NCI-H2107 treated with DMSO at 0.1 percent for 48 hours (cell line): Measurements from ENCODE around the gene TAF11L14.

Experiments
- DNase-seq: peaks from one replicate; lab custom pipeline; 2025; ENCODE audit not compliant: unreplicated experiment; lab: John Stamatoyannopoulos, UW

TAF11L14 gene

DNA sequence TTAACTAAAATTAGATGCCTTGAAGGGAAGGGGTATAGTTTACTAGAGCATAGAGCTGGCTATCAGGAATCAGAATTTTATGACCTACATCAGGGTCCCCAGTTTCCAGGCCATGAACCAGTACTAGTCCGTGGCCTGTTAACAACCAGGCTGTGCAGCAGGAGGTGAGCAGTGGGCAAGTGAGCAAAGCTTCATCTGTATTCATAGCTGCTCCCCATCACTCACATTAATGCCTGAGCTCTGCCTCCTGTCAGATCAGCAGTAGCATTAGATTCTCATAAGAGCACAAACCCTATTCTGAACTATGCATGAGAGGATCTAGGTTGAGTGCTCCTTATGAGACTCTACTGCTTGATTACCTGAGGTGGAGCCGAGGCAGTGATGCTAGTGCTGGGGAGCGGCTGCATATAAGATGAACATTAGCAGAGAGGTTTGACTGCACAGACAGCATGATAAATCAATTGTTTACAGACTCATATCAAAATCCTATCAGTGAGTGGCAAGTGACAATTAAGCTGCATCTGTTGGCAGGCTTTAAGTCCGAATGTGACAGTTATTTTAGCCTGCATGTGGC is 44.6 kb downstream of the TAF11L14 start:
- no peak for DNase-seq

DNA sequence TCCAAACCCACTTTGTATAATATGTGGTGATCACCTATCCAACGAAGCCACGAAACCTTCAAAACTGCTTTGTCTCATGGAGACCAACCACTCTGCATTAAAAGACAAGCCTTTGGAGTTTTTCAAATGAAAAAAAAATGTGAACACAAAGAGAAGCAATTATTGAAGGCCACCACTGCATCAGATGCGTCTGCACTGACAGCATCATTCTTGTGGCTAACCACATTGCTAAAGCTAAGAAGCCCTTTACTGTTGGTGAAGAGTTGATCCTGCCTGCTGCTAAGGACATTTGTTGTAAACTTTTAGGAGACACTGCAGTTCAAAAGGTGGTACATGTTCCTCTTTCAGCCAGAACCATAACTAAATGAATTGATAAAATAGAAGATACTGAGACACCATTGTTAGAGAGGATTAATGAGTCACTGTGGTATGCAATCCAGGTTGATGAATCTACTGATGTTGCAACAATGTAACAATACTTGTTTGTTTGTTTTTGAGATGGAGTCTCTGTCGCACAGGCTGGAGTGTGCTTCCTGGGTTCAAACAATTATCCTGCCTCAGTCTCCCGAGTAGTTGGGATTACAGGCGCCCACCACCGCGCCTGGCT is 45.4 kb downstream of the TAF11L14 start:
- DNase-seq: no peak

DNA sequence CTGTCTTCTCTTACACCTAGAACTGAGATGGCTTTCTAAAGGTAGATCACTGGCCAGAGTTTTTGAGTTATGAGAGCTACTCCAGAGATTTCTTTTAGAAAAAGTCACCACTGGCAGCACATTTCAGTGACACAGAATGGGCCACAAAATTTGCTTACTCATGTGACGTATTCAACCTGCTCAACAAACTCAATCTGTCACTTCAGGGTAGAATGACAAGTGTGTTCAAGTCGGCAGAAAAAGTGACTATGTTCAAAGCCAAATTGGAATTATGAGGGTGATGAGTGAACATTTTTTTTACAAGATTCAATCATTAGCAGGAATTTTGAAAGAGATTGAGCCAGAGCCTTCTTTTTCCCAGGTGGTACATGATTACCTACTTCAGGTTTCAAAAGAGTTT is 46.5 kb downstream of the TAF11L14 start:
- DNase-seq: no peak
